Urinary bladder (tissue), 4 donors: ENCODE results near the gene PGAP6. TPM values are rescaled to one million over a fixed set of nuclear protein-coding genes. Genes with fewer than 3 reads are reported as not detected.
"Not testable (repeated sequence)": the region's sequence is repeated elsewhere in the genome, so short reads cannot be mapped to it uniquely, and the experiment has no call there.

Experiments used
- DNase-seq: peaks from one replicate; pipeline ENCODE4 v3.0.0-alpha.2; 2015; ENCODE audit errors: extremely low spot score
- H3K27ac ChIP-seq: one replicate; pipeline ENCODE4 v1.5.1; 2013; ENCODE audit warnings: low read depth, mild to moderate bottlenecking, moderate library complexity
- H3K36me3 ChIP-seq: one replicate; pipeline ENCODE4 v1.6.1; 2013; ENCODE audit warnings: mild to moderate bottlenecking, moderate library complexity; ENCODE audit not compliant: insufficient read depth
- H3K4me1 ChIP-seq: one replicate; pipeline ENCODE4 v1.6.1; 2013; ENCODE audit warnings: mild to moderate bottlenecking, moderate library complexity; ENCODE audit not compliant: insufficient read depth
- H3K4me3 ChIP-seq: one replicate; pipeline ENCODE4 v1.5.1; 2013; ENCODE audit warnings: low read depth, low read length
- WGBS: extraction: QIAGEN DNeasy Blood & Tissue Kit; methylation state at CpG from one replicate; pipeline ENCODE4 v1.1.7; 2013; 5-methylcytosine and 5-hydroxymethylcytosine counted together
- polyA plus RNA-seq: library from polyadenylated mRNA; stranded (reverse); fragments of 200-250 nt; gene quantifications from one replicate; pipeline ENCODE4 v1.2.3, GENCODE V29; 2013
- total RNA-seq: library from RNA; depleted of rRNA; stranded (reverse); fragments of >200 nt; gene quantifications from one replicate; pipeline ENCODE4 v1.2.3, GENCODE V29; 2014
- donor health status: healthy with polysubstance abuse.
- donor health status: healthy.

The PGAP6 gene
- total and polyA plus RNA-seq, 2 donors, result 15.9 to 53.8 TPM

DNA sequence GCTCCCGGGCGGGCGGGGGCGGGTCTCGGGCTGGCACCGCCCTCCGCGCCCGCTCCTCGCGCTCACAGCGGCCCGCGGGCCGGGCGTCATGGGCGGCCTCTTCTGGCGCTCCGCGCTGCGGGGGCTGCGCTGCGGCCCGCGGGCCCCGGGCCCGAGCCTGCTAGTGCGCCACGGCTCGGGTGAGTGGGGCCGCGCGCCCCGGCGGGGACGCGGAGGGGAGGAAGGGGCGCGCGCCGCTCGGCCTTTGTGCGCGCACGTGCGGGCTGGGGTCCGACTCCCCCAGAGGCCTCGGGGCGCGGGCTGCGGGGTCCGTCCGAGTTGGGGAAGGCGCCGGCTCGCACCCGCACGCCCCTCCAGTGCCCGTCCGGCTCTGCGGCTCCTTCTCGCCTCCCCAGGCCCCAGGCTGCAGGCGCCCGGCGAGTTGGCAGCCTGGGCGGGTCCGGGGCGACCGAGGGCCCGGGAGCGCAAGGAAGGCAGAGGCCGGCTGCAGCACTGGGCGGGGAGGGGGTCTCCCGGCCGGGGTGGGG is 15.4 kb upstream of the PGAP6 start, which contains the start of gene NME4:
NME4 (plus strand) TSS at position 65 of the 527 bp plus-strand sequence; CDS start at position 89, 24 bp downstream.
- under 1% methylated on average over 75 of the region's 75 CpGs for WGBS
- no peaks in the 10 kb centered on the region for H3K36me3 ChIP-seq
- peak within 1 kb of the TSS; percentile 81 for H3K4me3 ChIP-seq
- peak within 1 kb of the TSS; percentile 53 for H3K27ac ChIP-seq
- no peaks in the 10 kb centered on the region for H3K4me1 ChIP-seq
- no peak for DNase-seq

GRCh38 chr16:396605-397004 is 14.8 kb upstream of the PGAP6 start:
- 2% methylated on average over 22 of the region's 22 CpGs for WGBS
- DNase-seq, result no peak
- Histone ChIP-seq H3K27ac (no peak overlapping the region), H3K4me3 (peak overlapping the region; percentile 81), H3K36me3 (no peaks in the 10 kb centered on the region), H3K4me1 (no peaks in the 10 kb centered on the region)

DNA sequence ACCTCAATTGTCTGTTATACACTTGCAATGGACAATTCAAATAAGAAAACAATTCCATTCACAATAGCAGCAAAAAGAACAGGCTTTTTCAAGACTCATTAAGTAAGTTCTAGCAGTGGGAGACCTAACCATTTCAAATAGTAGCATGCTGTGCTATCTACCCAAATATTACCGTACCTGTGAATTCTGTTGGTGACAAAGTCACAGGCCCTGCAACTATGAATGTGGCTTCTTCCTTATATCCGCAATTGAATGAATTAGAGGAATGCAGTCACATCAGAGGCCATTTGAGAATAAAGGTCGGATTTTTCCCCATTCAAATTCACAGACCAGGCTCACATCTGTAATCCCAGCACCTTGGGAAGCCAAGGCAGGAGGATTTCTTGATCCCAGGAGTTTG is 14.4 kb upstream of the PGAP6 start:
- Histone ChIP-seq H3K4me3 (no peak overlapping the region), H3K27ac (no peak overlapping the region), H3K36me3 (no peaks in the 10 kb centered on the region), H3K4me1 (no peaks in the 10 kb centered on the region)
- no peak for DNase-seq
- 28% methylated on average over 3 of the region's 3 CpGs for WGBS

GRCh38 chr16:392450-393030 is 10.8 kb upstream of the PGAP6 start:
- Histone ChIP-seq H3K27ac (no peak overlapping the region), H3K4me3 (no peak overlapping the region), H3K36me3 (no peaks in the 10 kb centered on the region), H3K4me1 (no peaks in the 10 kb centered on the region)
- no peak for DNase-seq
- 87% methylated on average over 7 of the region's 7 CpGs for WGBS

- Histone ChIP-seq H3K4me3 (no peak overlapping the region), H3K36me3 (no peaks in the 10 kb centered on the region), H3K27ac (no peak overlapping the region), H3K4me1 (no peaks in the 10 kb centered on the region)
- WGBS, result 67% methylated on average over 7 of the region's 7 CpGs
- DNase-seq, result no peak
Observed at GRCh38 chr16:391885-392335, 10.1 kb upstream of the PGAP6 start.

GRCh38 chr16:389352-389751 is 7.6 kb upstream of the PGAP6 start:
- no peak overlapping the region for H3K27ac ChIP-seq
- WGBS, result 79% methylated on average over 10 of the region's 10 CpGs
- no peak overlapping the region for H3K4me3 ChIP-seq
- no peak for DNase-seq
- no peaks in the 10 kb centered on the region for H3K4me1 ChIP-seq
- no peaks in the 10 kb centered on the region for H3K36me3 ChIP-seq

DNA sequence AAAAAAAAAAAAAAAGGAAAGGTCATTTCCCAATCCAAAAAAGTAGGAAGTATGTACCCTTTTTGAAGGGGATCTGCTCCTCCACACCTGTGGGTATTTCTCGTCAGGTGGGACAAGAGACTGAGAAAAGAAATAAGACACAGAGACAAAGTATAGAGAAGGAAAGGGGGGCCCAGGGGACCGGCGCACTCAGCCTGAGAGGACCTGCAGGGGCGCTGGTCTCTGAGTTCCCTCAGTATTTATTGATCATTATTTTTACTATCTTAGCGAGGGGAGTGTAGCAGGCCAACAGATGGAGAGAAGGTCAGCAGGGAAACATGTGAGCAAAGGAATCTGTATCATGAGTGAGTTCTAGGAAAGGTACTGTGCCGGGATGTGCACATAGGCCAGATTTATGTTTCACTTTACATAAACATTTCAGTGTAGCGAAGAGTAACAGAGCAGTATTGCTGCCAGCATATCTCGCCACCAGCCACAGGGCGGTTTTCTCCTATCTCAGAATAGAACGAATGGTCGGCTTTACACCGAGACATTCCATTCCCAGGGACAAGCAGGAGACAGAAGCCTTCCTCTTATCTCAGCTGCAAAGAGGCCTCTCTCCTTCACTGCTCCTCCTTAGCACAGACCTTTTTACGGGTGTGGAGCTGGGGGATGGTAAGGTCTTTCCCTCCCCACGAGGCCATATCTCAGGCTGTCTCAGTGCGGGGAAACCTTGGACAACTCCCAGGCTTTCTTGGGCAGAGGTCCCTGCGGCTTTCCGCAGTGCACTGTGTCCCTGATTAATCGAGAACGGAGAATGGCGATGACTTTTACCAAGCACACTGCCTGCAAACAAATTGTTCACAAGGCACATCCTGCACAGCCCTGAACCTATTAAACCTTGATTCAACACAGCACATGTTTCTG is 6.2 kb upstream of the PGAP6 start:
- H3K27ac ChIP-seq, DNase-seq, H3K4me3 ChIP-seq, H3K36me3 ChIP-seq, H3K4me1 ChIP-seq: not testable (repeated sequence)
- WGBS, result 26% methylated on average over 20 of the region's 20 CpGs

DNA sequence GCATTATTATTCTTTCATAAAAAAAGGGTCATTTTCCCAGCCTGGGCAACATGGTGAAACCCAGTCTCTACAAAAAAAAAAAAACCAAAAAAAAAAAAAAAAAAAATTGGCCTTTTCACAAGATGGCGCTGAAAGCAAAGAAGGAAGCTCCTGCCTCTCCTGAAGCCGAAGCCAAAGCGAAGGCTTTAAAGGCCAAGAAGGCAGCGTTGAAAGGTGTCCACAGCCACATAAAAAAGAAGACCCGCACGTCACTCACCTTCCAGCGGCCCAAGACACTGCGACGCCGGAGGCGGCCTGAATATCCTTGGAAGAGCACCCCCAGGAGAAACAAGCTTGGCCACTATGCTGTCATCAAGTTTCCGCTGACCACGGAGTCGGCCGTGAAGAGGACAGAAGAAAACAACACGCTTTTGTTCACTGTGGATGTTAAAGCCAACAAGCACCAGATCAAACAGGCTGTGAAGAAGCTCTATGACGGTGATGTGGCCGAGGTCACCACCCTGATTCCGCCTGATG is 4.9 kb upstream of the PGAP6 start:
- WGBS, result 58% methylated on average over 19 of the region's 19 CpGs
- H3K36me3 ChIP-seq, result no peaks in the 10 kb centered on the region
- H3K4me1 ChIP-seq, result no peaks in the 10 kb centered on the region
- no peak overlapping the region for H3K27ac ChIP-seq
- DNase-seq, result no peak
- H3K4me3 ChIP-seq, result no peak overlapping the region

GRCh38 chr16:383326-384051 is 1.7 kb upstream of the PGAP6 start:
- H3K36me3 ChIP-seq, result no peaks in the 10 kb centered on the region
- H3K4me3 ChIP-seq, result no peak overlapping the region
- H3K4me1 ChIP-seq, result no peaks in the 10 kb centered on the region
- peak overlapping the region; percentile 18 for H3K27ac ChIP-seq
- peak; percentile 43 for DNase-seq
- WGBS, result 57% methylated on average over 33 of the region's 33 CpGs

DNA sequence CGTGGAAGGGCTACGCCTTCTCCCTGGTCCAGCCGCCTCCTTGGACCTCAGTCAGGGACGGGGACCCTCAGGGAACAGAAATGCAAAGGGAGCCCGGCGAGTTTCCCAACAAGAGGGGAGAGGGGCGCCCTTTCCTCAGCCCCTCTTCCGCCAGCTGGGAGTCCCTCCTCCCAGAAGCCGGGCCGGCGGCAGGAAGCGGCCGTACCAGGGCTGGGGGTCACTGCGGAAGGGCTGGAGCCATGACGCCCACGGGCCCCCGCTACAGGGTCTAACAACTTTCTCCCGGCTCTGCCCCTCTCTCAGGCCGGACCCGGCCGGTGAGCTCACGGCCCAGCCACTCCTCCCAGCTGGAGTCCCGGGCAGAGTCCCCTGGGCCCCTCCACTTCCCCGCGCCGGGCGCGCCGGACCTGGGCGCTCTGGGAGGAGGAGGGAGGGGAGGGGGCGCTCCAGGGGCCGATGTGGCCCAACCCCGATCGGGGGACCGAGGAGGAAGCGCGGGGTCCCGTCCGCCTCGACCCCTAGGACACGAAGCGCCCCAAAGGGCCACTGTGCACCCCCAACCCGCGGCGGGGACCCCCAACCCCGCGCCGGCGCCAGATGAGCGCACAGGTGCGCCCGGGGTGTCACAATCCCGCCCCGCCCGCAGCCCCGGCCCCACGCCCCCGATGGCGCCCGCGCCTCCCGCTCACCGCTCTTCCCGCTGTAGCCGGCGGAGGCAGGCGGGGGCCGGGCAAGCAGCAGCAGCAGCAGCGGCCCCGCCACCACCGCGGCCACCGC is 578 bp downstream of the PGAP6 start:
- no peak overlapping the region for H3K27ac ChIP-seq
- DNase-seq, result no peak
- peak overlapping the region; percentile 96 for H3K4me3 ChIP-seq
- 1% methylated on average over 72 of the region's 73 CpGs for WGBS
- no peaks in the 10 kb centered on the region for H3K4me1 ChIP-seq
- H3K36me3 ChIP-seq, result no peaks in the 10 kb centered on the region

- Histone ChIP-seq H3K27ac (no peak overlapping the region), H3K4me1 (no peaks in the 10 kb centered on the region), H3K36me3 (no peaks in the 10 kb centered on the region), H3K4me3 (peak overlapping the region; percentile 96)
- DNase-seq, result no peak
- WGBS, result 5% methylated on average over 12 of the region's 12 CpGs
Observed at GRCh38 chr16:380762-381011, 1.1 kb downstream of the PGAP6 start.

GRCh38 chr16:379961-380761 is 1.6 kb downstream of the PGAP6 start:
- 81% methylated on average over 27 of the region's 27 CpGs for WGBS
- peak overlapping the region; percentile 96 for H3K4me3 ChIP-seq
- H3K27ac ChIP-seq, result no peak overlapping the region
- H3K4me1 ChIP-seq, result no peaks in the 10 kb centered on the region
- no peak for DNase-seq
- H3K36me3 ChIP-seq, result no peaks in the 10 kb centered on the region
